GM03348 (cell line): ENCODE results near the gene NFKBIZ.
"Not testable (repeated sequence)": the region's sequence is repeated elsewhere in the genome, so short reads cannot be mapped to it uniquely, and the experiment has no call there.

ENCODE experiments used
- DNase-seq: peaks from one replicate; pipeline ENCODE4 v3.0.0; 2012; ENCODE audit warnings: low spot score

NFKBIZ gene

DNA sequence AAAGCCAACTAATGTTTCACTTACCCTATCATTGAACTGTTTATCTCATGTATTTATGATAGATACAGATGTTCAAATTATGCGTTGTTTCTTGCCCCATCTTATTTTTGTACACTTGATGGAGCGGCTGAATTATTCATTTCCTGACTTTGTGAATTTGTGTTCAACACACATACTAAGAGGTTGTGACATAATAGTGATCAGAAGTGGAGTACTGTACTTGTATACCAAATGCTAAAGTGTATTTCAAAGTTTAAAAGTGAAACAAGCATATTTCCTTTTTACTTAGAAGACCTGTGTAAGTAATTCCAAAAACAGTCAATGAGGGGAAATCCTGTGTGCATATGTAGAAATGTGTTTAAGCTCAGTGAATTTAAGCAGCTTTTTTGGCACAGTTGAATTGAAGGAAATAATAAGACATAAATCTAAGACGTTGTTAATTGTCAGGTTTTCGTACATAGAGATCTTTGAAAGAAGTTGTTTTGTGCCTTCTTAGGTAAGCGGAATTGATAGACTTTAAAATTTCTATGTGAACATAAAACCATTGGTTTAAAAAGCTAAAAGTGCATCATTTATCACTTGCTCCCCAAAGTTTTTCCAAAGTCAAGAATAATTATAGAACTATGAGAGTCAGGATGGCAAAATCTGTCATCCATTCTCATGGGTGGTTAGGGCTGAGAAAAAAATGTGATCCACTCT lies 1.9 kb downstream of the NFKBIZ start:
- DNase-seq, result no peak

DNA sequence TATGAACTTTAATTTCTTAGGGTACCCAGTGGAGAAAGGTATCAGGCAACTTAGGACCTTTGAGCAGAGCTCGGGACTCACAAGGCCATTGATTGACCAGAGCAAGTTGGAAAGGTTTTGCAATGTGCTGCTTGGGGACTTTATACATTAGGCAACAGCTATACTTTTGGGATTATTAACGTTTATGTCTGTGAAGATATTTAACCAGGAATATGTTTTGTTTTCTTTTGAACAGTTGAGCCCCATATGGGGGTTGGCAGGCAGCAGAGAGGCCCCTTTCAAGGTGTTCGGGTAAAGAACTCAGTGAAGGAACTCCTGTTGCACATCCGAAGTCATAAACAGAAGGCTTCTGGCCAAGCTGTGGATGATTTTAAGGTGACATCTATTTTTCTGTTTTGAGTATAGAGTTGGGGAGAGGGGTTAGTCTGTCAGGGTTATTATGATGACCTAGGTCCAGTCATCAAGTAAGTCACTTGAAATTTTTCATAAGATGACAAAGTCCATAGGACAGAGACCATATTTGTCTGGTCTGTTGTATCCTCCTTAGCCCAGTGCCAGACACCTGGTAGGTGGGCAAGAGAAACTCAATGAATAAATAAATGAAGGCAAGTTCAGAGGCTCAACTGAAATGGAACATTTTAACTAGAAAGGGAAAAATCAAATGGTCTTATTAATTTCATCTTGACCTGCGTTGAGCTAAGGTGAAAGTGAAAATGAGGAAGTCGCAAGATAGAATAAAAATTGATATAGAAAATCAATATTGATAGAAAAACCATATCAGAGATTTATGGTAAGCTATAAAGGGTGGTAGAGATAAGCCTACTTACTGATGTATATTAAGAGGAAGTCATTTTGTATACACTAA lies 2.8 kb downstream of the NFKBIZ start:
- DNase-seq, result no peak

DNA sequence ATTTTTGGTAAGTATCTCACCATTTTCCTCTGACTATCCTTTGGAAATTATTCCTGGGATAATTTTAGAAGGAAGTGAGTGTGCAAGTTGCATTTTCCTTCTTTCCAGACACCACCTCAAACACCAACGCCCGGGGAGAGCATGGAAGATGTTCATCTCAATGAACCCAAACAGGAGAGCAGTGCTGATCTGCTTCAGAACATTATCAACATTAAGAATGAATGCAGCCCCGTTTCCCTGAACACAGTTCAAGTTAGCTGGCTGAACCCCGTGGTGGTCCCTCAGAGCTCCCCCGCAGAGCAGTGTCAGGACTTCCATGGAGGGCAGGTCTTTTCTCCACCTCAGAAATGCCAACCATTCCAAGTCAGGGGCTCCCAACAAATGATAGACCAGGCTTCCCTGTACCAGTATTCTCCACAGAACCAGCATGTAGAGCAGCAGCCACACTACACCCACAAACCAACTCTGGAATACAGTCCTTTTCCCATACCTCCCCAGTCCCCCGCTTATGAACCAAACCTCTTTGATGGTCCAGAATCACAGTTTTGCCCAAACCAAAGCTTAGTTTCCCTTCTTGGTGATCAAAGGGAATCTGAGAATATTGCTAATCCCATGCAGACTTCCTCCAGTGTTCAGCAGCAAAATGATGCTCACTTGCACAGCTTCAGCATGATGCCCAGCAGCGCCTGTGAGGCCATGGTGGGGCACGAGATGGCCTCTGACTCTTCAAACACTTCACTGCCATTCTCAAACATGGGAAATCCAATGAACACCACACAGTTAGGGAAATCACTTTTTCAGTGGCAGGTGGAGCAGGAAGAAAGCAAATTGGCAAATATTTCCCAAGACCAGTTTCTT lies 3.9 kb downstream of the NFKBIZ start:
- DNase-seq, result no peak

DNA sequence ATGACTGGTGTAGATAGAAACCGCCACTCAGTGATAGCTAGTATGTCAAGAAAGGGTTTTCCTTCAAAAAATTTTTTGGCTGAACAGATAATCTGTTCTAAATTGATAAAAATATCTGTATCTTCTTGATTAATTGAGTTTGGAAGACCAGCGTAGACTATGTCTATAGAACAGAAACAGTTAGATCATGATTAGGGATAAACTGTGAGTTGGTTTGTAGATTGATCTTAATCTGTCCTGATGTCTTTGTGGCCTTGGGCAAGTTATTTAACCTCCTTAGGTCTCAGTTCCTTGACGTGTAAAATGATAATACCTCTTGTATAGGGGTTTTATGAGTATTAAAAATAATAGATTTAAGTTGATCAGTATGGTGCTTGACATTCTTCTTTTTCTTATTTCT lies 4.7 kb downstream of the NFKBIZ start:
- DNase-seq, result no peak

DNA sequence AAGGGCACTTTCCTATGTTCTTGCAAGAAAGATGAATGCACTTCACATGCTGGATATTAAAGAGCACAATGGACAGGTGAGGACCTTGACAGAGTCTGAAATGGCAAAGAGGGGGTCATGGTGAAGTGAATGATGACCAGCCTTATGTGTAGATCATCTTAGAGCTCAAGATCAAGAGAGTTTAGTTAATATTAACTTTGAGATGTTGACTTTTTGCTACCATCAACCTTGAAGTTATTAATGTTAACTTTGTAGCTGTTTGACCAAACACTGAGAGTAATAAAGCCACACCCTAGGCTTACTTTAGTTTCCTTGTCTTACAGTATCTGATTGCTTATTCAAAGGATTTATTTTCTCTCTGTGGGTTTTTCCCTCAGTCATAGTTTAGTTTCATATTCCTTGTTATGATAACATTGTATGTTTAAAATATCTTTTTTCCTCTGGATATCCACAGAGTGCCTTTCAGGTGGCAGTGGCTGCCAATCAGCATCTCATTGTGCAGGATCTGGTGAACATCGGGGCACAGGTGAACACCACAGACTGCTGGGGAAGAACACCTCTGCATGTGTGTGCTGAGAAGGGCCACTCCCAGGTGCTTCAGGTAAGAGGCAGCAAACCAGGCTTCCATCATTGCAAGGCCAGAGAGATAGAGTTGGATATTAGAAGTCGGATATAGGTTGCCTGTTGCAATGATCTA lies 5.4 kb downstream of the NFKBIZ start:
- no peak for DNase-seq

DNA sequence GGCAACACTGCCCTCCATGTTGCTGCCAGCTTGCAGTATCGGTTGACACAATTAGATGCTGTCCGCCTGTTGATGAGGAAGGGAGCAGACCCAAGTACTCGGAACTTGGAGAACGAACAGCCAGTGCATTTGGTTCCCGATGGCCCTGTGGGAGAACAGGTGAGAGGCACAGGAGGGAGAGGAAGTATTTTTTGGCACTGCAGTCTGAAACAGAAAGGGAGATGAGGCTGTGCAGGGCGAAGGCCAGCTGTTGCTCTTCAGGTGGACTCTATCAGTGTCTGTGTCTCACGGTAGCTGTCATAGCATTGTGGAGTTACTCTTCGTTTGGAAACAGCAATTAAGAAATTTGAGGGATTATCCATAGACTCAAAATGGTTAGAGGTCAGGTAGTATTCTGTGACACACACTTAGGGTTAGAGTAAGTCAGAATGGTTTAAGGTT lies 8.0 kb downstream of the NFKBIZ start:
- no peak for DNase-seq

DNA sequence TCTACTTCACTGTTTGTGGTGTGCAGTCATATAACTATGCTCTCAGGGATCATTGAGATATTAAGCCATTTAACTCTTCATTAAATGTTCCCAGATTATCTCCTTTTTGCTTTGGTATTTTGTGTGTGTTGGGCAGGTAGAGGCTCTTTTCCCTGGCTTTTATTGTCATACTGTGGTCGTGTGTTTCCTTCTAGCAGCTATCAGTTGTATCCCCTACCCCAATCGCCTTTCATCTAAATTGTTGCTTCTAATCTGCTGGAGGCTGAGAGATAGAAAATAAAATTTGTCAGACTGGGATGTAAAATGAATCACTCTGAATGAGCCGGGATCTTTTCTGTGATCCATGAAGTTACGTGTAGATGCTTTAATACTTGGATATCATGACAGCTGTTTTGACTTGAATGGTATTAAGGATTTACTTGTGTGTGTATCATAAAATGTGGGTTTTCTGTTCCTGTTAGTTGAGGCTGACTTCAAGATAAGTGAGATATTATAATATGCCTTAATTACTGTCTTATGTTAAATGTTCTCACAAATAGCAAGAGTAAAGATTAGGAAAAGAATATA lies 9.2 kb downstream of the NFKBIZ start:
- DNase-seq, result no peak

DNA sequence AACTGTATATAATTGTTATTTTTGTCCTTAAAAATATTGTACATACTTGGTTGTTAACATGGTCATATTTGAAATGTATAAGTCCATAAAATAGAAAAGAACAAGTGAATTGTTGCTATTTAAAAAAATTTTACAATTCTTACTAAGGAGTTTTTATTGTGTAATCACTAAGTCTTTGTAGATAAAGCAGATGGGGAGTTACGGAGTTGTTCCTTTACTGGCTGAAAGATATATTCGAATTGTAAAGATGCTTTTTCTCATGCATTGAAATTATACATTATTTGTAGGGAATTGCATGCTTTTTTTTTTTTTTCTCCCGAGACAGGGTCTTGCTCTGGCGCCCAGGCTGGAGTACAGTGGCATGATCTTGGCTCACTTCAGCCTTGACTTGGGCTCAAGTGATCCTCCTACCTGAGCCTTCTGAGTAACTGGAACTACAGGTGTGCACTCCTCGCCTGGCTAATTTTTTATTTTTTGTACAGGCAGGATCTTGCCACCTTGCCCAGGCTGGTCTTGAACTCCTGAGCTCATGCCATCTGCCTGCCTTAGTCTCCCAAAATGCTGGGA lies 10.7 kb downstream of the NFKBIZ start:
- no peak for DNase-seq

DNA sequence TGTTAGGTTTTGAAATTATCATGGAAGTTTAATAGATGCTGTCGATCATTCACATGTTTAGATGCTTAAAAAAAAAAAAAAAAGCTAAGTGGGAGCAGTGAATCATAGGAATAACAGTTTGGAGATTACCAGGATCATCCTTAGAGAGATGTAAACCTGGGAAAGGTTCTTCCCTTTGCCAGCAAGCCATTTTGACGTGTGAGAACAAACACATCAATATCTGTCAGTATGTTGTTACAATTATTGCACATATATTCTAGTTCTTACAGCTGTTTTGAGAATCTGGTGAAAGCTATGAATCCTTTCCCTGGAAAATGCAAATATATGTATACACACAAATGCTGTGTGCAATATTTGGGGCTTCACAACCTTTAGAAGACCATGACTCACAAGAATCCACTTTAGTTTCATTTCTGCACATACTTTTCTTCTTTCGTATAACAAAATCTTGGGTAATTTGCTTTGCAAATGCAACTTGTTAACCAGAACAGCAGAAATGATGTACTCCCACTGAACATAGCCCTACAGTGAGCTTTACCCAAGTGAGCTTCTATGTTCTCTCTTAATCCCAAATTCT lies 12.0 kb downstream of the NFKBIZ start:
- DNase-seq, result no peak

DNA sequence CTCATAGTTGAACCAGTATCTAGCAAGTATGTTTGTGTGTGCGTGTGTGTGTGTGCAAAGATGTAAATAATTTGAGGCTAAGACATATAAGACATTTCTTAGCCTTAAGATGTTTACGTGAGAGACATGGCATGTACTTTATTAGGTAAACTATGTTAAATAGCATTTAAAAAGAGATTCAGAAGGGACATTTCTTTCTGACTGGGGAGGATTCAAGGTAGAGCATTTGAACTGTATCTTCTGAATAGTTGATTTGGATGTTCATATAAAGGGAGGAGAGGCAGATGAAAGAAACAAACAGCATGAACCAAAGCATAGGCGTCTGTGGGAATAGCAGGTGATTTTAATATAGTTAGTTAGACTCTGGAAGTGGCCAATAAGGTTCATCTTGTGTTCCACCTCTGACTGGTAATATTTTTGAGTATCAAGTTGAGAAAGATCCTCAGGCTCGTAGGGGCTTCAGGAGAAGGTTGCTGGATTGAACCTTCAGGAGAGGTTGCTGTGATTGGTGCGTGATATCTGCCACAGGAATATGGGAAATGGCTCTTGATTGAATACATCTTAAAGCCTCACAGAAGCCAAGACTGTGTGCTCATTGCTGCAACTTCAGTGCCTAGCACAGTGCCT lies 12.6 kb downstream of the NFKBIZ start:
- DNase-seq, result no peak

DNA sequence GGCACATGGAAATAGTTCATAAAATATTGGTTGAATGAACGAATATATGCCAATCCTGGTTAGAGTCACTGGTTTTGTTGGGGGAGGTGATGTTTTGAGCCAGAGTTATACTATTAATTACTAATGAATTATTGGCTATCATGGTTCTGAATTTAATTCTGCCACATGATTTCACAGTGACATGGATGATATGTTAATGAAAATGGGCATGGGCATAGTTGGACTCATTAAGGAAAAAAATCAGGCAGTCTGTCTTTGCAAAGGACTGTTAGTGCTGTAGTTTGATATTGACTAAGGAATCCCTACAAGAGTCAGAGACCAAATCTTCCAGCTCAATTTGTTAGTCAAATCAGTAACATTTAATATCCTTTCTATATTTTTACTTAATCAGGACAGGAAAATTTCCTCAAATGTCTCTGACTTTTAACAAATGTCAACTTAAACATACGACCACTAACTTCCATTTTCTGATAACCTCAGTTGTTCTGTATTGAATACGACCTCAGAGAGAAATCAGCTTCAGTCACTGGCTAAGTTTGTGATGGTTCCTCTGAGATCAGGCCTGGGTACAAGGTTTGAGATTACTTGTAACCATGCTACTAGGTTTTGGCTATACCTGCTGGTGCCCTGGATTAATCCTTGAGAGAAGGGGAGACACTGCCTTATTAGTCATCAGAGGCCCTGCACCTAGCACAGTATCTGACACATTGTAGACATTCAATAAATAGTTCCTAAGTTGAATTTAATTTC lies 13.3 kb downstream of the NFKBIZ start:
- DNase-seq, result no peak

DNA sequence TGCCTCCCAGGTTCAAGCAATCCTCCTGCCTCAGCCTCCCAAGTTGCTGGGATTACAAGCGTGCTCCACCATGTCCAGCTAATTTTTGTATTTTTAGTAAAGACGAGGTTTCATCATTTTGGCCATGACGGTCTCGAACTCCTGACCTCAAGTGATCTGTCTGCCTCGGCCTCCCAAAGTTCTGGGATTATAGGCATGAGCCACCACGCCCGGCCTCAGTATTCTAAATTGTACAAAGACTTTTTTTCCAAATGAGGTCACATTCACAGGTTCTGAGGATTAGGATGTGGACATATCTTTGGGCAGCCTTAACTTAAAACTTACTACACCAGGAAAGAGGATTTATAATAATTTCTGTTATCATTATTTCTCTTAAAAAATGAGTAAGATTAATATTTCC lies 15.6 kb downstream of the NFKBIZ start:
- DNase-seq, result not testable (repeated sequence)

DNA sequence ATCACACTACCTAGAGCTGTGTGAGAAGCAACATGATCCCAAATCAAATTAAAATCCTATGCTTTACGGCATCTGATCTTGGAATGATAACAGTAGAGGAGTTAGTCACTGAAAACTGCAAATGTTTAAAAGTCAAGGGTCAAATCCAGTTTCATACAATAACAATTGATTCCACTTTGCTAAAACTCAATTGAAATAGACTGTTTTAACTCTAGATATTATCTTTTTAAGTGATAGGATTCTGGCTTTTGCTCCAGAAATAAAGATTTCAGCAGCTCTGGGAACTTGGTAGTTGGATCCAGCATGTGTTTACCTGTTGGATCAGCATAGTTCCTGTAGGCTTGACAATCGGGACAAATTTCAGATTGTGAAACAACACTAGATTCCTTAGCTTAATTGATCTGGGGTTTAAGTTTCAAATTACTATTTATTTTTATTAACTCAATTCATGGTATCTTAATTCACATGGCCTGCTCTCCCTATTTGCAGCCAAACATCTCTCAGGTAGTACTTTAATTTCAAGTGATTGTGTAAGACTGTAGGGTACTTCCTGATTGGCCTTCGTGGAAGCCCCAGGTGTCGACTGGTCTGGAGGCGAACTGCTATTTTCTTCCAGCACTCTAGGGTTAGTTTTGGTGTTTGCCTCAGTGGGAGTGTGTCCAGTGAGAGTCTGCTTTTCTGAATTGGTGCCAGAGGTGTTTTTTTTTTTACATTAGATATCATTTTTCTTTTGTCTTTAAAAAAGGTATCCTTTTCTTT lies 16.6 kb downstream of the NFKBIZ start:
- DNase-seq, result no peak

DNA sequence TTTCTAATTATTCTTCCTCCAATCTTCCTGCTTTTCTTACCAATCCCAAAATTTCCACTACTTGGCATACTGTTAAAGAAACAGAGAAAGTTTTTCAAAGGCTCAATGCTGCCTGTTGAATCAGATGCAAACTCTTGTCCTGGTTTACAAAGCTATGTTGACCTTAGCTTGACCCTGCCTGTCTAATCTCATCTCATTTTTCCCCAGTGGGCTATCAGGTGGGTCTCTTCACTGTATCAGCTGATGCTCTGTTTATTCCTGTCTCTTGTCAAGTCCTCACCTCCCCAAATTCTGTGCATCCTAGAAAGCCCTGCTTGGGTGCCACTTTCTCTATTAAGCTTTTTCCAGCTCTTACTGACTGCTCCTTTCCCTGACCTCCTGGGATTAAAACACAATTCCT lies 18.2 kb downstream of the NFKBIZ start:
- DNase-seq, result no peak

DNA sequence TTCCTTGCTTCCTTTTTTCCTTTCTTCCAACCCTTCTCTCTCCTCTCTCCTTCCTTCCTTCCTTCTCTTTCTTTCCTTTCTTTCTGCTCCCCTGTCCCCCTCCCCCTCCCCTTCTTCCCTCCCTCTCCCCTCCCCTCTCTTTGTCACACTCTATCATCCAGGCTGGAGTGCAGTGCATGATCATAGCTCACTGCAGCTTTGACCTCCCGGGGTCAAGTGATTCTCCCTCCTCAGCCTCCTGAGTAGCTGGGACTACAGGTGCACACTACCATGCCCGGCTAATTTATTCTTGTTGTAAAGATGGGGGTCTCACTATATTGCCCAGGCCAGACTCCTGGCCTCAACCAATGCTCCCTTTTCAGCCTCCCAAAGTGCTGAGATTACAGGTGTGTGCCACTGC lies 18.7 kb downstream of the NFKBIZ start:
- DNase-seq, result no peak

DNA sequence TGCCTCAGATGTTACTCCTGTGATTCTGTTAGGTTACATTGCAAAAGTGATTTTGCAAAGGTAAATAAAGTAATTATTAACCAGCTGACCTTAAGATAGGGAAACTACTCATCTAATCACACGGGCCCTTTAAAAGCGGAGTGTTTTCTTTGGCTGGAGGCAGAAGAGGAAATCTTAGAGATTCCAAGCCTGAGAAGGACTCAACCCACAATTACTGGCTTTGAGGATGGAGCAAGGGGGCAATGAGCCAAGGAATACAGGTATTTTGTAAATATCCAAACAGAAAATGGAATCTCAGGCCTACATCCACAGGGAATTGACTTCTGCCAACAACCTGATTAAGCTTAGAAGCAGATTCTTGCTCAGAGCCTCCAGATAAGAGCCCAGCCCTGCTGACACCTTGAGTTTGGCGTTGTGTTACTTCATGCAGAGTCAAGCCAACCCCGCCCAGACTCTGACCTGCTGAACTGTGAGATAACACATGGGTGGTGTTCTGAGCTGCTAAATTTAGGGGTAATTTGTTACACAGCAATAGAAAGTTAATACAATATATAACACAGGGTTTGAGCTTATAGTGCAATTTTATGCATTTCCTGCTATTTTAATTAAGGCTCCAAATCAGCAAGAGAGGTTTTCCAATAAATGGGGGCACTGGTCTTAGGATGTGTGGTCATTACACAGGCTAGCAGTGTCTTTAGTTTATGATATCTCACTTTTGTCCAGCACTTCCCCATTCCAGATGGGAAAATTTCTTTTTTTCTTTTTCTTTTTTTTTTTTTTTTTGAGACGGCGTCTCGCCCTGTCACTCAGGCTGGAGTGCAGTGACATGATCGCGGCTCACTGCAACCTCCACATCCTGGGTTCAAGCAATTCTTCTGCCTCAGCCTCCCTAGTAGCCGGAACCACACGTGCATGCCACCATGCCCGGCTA lies 19.5 kb downstream of the NFKBIZ start:
- DNase-seq, result no peak

DNA sequence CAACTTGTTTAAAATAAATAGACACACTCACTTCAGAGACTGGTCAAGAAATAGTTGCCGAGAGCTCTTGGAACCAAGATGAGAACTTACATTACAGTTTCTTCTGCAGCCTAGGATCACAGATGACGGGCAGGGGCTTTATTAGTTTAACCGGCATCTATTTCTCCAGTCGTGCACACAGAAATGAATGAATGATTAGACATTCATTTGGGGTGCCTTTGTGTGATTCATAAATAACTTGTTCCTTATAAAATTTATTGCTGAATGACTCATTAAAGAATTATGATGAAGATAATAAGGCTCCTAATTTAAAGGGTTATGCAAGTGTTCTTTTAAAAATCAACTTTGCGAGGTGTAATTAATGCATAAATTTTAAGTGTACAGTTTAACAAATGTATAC lies 20.8 kb downstream of the NFKBIZ start:
- DNase-seq, result no peak

DNA sequence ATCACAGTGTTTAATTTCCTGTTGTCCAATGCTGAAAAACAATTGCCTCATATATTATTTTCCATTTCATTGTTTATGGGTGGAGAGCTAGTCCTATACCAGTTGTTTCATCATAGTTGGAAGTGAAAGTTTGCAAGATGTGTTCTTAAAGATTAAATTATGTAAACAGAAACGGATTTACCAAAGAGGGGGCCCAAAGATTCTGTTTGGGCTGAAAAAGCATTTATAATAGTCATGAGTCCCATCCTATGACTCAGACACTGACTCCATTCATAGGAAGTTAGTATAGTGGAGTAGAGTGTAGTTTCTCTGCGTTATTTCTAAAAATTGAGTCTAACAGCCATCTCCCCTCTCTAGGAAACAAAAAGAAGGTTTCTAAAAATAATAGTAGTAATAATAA lies 24.3 kb downstream of the NFKBIZ start:
- no peak for DNase-seq
